Embryonic facial prominence (tissue), 1 donor: Measurements from ENCODE around the gene TAS2R50.

Source experiments
- DNase-seq: peaks from one replicate; pipeline ENCODE4 v3.0.0-alpha.2; 2016; ENCODE audit errors: extremely low spot score

The TAS2R50 gene

DNA sequence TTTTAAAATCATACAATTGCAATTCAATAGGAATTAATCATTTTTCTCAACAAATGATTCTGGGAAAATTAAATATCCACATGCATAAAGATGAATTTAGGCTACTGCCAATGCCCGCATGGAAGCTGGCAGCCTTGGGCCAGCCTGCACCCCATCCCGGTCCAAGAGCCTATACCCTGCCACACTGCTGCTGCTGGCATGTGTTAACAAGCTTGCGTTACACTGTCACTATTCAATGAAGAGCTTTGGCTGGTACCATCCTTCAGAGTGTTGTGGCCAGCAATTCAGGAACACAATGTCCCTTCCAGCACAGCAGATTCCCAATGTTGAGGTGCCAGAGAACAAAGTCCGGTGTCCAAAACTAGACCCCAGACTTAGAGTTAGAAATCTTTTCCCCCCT lies 34.1 kb downstream of the TAS2R50 start:
- no peak for DNase-seq

DNA sequence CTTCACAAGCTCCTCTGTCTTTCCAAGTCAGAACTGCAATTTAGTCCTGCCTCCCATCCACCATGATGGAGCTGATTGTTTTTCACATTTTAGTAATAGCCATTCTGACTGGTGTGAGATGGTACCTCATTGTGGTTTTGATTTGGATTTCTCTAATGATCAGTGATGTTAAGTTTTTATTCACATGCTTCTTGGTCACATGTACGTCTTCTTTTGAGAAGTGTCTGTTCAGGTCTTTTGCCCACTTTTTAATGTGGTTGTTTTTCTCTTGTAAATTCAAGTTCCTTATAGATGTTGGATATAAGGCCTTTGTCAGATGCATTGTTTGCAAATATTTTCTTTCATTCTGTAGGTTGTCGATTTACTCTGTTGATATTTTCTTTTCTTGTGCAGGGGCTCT lies 43.5 kb downstream of the TAS2R50 start:
- no peak for DNase-seq

DNA sequence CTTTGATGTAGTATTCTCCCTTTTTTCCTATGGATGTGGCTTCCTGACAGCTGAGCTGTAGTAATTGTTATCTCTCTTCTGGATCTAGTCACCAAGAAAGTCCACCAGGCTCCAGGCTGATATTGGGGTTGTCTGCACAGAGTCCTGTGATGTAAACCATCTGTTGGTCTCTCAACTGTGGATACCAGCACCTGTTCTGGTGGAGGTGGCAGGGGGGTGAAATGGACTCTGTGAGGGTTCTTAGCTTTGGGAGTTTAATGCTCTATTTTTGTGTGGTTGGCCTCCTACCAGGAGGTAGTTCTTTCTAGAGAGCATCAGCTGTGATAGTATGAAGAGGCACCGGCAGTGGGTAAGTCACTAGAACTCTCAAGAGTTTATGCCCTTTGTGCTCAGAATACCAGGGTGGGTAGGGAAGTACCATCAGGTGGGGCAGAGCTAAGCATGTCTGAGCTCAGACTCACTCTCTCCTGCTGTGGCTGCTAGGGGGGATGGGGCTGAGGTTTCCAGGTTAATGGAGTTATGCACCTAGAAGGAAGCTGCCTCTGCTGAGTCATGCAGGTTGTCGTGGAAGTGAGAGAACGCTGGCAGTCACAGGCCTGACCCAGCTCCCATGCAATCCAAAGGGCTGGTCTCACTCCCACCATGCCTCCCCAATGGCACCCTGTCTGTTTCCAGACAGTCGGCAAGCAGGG lies 44.6 kb downstream of the TAS2R50 start:
- no peak for DNase-seq

DNA sequence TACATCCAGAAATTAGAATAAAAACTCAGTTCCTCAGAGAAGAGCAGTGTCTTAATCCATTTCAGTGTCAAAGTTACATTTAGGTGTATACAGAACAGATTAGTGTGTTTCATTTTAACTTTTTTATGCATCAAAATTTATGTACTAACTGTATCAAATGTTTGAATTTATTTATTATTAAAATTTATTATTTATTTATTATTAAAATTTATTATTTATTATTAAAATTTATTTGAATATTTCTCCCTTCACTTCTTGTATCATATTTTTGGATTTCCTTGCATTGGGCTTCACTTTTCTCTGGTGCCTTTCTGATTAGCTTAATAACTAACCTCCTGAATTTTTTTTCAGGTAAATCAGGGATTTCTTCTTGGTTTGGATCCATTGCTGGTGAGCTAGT lies 45.3 kb downstream of the TAS2R50 start:
- no peak for DNase-seq

DNA sequence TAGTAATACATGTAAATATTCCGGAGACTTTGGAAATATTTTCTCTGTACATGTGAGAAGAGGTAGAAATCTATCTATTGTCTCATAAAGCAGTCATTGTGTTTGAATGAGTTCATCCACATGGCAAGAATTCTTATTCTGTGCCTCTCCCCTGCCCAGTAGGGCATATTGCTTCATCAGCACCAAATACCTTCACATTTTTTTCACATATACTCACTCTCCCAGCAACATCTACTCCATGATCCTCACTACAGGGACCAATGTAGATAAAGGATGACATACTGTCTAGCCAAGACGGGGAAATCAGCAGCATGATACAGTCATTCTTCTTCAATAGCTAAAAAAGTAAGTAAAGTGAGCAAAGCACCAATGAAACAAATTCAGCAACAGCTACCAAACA lies 46.3 kb downstream of the TAS2R50 start:
- DNase-seq = no peak

DNA sequence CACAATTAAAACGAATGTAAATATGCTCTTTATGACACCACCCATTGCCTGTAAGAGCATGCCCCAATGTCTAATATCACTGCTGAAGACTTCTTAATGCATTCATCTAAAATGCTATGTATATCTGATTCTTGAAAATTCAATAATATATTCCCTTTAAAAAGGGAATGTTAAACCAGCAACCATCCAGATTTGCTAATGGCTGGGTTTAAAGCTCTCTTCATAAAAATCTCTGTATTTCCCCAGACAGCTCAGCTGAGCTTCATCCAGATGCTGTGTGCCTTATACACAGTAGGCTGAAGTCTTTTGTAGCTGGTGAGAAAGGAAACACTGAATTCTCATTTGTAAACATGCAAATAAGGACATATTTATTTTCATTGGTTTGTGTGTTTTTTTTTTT lies 47.5 kb downstream of the TAS2R50 start, which contains the start of gene TAS2R14:
Gene TAS2R14 (minus strand): TSS at position 101 of the 400 bp plus-strand sequence. CDS start 56 bp downstream, at position 45.
- no peak for DNase-seq

DNA sequence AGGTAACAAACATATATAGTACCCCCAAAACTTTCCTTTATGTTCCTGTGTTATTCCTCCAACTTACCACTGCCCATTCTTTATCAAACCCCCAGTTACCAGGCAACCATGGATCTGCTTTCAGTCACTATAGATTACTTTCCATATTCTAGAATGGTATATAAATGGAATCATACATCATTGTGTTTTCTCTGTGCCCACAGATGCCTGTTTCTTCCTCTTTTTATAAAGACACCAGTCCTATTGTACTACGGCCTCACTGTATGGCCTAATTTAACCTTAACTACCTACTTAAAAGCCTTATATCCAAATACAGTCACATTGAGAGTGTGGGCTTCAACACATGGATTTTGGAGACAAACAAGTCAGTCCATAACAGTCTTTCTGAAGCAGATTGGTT lies 50.2 kb downstream of the TAS2R50 start:
- no peak for DNase-seq
